ENCODE data around the gene ATP11C.

ATP11C gene

GRCh38 chrX:139783959-139784358 is 148.9 kb downstream of the ATP11C start:
- TF ChIP-seq CTCF (IDR thresholded peaks at IDR 0.05; ENCODE audit: borderline replicate concordance, extremely low read depth, low read length, poor library complexity, severe bottlenecking), result no peak
- Histone ChIP-seq H3K79me2 (ENCODE audit: insufficient read depth, low read length) (no peaks in the 10 kb centered on the region), H3K4me2 (ENCODE audit: insufficient read depth, low read length) (no peak overlapping the region), H3K9ac (ENCODE audit: low read depth, low read length) (no peak overlapping the region), H3K27me3 (ENCODE audit: insufficient read depth, low read length, poor library complexity) (no peaks in the 10 kb centered on the region), H3K36me3 (ENCODE audit: insufficient read depth, low read length) (peaks cover 31% of the 10 kb centered on the region), H3K4me1 (ENCODE audit: insufficient read depth, low read length) (no peaks in the 10 kb centered on the region), H2AFZ (ENCODE audit: low read depth, low read length) (no peak overlapping the region), H4K20me1 (ENCODE audit: insufficient read depth, low read length) (no peaks in the 10 kb centered on the region), H3K27ac (ENCODE audit: low read length) (no peak overlapping the region), H3K4me3 (ENCODE audit: low read depth in 1 of 2, low read length in 2 of 2) (no peak overlapping the region), H3K9me3 (ENCODE audit: insufficient read depth, low read length, severe bottlenecking) (no peaks in the 10 kb centered on the region)
- ATAC-seq (ENCODE audit: insufficient read depth, low read depth) (no peak), DNase-seq (no peak)

- Histone ChIP-seq H3K36me3 (ENCODE audit: insufficient read depth, low read length) (peaks cover 29% of the 10 kb centered on the region), H3K27ac (ENCODE audit: low read length) (no peak overlapping the region), H3K4me3 (ENCODE audit: low read depth in 1 of 2, low read length in 2 of 2) (no peak overlapping the region), H4K20me1 (ENCODE audit: insufficient read depth, low read length) (no peaks in the 10 kb centered on the region), H3K9ac (ENCODE audit: low read depth, low read length) (no peak overlapping the region), H3K9me3 (ENCODE audit: insufficient read depth, low read length, severe bottlenecking) (no peaks in the 10 kb centered on the region), H3K79me2 (ENCODE audit: insufficient read depth, low read length) (no peaks in the 10 kb centered on the region), H2AFZ (ENCODE audit: low read depth, low read length) (no peak overlapping the region), H3K4me2 (ENCODE audit: insufficient read depth, low read length) (no peak overlapping the region), H3K27me3 (ENCODE audit: insufficient read depth, low read length, poor library complexity) (no peaks in the 10 kb centered on the region), H3K4me1 (ENCODE audit: insufficient read depth, low read length) (no peaks in the 10 kb centered on the region)
- no peak for ATAC-seq (ENCODE audit: insufficient read depth, low read depth)
- DNase-seq, result no peak
- TF ChIP-seq EZH2 (IDR thresholded peaks at IDR 0.05; ENCODE audit: borderline replicate concordance, low read depth, low read length, severe bottlenecking) (no peak), CTCF (IDR thresholded peaks at IDR 0.05; ENCODE audit: borderline replicate concordance, extremely low read depth, low read length, poor library complexity, severe bottlenecking) (no peak)
Measured at GRCh38 chrX:139783030-139783429, 149.8 kb downstream of the ATP11C start.

GRCh38 chrX:139776599-139776998 is 156.3 kb downstream of the ATP11C start:
- ATAC-seq (ENCODE audit: insufficient read depth, low read depth) (no peak), DNase-seq (no peak)
- Histone ChIP-seq H3K27ac (ENCODE audit: low read length) (no peak overlapping the region), H3K27me3 (ENCODE audit: insufficient read depth, low read length, poor library complexity) (no peaks in the 10 kb centered on the region), H4K20me1 (ENCODE audit: insufficient read depth, low read length) (no peaks in the 10 kb centered on the region), H3K79me2 (ENCODE audit: insufficient read depth, low read length) (no peaks in the 10 kb centered on the region), H3K9ac (ENCODE audit: low read depth, low read length) (no peak overlapping the region), H2AFZ (ENCODE audit: low read depth, low read length) (no peak overlapping the region), H3K9me3 (ENCODE audit: insufficient read depth, low read length, severe bottlenecking) (no peaks in the 10 kb centered on the region), H3K4me3 (ENCODE audit: low read depth in 1 of 2, low read length in 2 of 2) (no peak overlapping the region), H3K36me3 (ENCODE audit: insufficient read depth, low read length) (peaks cover 40% of the 10 kb centered on the region), H3K4me2 (ENCODE audit: insufficient read depth, low read length) (no peak overlapping the region), H3K4me1 (ENCODE audit: insufficient read depth, low read length) (no peaks in the 10 kb centered on the region)
- TF ChIP-seq CTCF (IDR thresholded peaks at IDR 0.05; ENCODE audit: borderline replicate concordance, extremely low read depth, low read length, poor library complexity, severe bottlenecking), result no peak
- no peak for TF ChIP-seq EZH2 (IDR thresholded peaks at IDR 0.05; ENCODE audit: borderline replicate concordance, low read depth, low read length, severe bottlenecking)

DNA sequence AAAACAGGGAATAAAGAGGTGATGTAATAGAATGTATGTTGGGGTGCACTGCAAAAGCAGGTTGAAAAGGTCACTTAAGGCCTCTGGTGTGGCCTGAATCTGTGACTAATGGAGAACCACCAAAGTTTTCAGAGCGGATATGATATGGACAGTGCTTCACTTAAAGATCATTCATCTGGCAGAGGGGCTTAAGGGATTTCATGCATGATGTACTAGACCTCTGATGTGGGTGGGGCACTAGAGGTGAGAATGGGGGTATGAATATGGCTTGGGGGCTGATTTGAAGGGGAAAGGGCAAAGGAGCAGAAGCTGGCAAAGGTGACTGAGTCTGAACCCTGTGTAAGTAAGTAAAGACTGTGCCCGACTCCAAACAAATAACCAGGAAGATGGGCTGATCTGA is 162.5 kb downstream of the ATP11C start:
- ATAC-seq (ENCODE audit: insufficient read depth, low read depth), result no peak
- Histone ChIP-seq H3K27ac (ENCODE audit: low read length) (no peak overlapping the region), H3K4me2 (ENCODE audit: insufficient read depth, low read length) (no peak overlapping the region), H3K4me1 (ENCODE audit: insufficient read depth, low read length) (no peaks in the 10 kb centered on the region), H3K9ac (ENCODE audit: low read depth, low read length) (no peak overlapping the region), H4K20me1 (ENCODE audit: insufficient read depth, low read length) (no peaks in the 10 kb centered on the region), H3K4me3 (ENCODE audit: low read depth in 1 of 2, low read length in 2 of 2) (no peak overlapping the region), H2AFZ (ENCODE audit: low read depth, low read length) (no peak overlapping the region), H3K36me3 (ENCODE audit: insufficient read depth, low read length) (peaks cover 44% of the 10 kb centered on the region), H3K27me3 (ENCODE audit: insufficient read depth, low read length, poor library complexity) (no peaks in the 10 kb centered on the region), H3K9me3 (ENCODE audit: insufficient read depth, low read length, severe bottlenecking) (no peaks in the 10 kb centered on the region), H3K79me2 (ENCODE audit: insufficient read depth, low read length) (no peaks in the 10 kb centered on the region)
- no peak for TF ChIP-seq CTCF (IDR thresholded peaks at IDR 0.05; ENCODE audit: borderline replicate concordance, extremely low read depth, low read length, poor library complexity, severe bottlenecking)
- TF ChIP-seq EZH2 (IDR thresholded peaks at IDR 0.05; ENCODE audit: borderline replicate concordance, low read depth, low read length, severe bottlenecking), result no peak
- no peak for DNase-seq

All from DND-41 (cell line).